GM21367 (cell line): ENCODE results near the gene U2SURP.

ENCODE experiments used
- ATAC-seq: cut with Tn5 transposase; IDR thresholded peaks from one replicate; pipeline ENCODE4 v1.9.1; 2021; ENCODE audit not compliant: unreplicated experiment

U2SURP gene

DNA sequence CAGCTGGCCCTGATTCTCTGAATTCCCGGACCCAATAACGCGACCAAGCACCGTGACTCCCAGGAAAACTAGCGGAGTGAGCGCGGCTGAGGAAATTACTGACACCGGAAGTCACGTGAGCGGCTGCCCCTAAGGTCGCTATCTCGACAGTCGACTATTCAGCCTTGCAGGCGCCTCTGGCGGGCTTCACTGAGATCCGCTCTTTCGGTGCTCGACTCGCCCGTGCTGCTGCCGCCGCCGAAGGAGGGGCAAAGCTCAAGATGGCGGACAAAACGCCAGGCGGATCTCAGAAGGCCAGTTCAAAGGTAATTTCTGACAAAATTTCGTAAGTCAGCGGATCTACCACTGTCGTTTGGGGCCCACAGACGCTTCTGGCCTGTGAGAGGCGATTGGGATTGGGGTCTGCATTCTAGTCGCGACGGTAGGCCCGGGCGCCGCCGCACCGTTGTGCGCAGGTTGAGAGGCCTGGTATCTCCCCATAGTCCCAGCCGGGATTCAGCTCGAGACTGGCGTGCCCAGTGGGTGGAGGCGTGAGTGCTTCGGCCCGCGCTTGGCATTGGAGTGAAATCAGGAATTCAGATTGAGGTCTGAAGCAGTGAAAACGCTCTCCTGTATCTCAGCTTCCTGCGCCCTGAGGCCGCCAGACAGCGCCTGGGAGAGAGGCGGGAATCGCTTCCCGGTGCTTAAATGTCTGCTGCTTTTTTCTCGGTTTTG, at the start of gene U2SURP:
TSS of gene U2SURP (plus strand) at position 202 of the 714 bp plus-strand sequence. CDS start at position 261, 59 bp downstream.
- ATAC-seq: peak; percentile 79

DNA sequence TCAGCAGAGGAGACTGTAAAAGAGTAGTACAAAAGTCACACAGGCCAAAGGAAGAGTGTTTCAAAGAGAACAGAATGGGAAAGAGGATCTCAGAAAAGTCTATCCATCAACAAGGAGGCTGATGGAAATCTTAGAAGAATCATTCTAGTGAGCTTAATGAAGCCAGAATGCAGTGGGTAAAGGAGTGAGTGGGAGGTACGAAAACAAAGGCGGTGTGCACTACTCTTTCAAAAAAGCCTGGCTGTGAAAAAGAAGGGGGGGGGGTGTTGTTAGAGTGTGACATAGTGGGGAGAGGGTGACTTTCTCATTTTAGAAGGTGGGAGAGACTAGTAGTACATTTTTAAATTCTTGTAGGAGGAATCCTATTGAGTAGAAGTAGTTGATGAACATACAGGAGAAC, 49.6 kb upstream of the U2SURP start:
- no peak for ATAC-seq

DNA sequence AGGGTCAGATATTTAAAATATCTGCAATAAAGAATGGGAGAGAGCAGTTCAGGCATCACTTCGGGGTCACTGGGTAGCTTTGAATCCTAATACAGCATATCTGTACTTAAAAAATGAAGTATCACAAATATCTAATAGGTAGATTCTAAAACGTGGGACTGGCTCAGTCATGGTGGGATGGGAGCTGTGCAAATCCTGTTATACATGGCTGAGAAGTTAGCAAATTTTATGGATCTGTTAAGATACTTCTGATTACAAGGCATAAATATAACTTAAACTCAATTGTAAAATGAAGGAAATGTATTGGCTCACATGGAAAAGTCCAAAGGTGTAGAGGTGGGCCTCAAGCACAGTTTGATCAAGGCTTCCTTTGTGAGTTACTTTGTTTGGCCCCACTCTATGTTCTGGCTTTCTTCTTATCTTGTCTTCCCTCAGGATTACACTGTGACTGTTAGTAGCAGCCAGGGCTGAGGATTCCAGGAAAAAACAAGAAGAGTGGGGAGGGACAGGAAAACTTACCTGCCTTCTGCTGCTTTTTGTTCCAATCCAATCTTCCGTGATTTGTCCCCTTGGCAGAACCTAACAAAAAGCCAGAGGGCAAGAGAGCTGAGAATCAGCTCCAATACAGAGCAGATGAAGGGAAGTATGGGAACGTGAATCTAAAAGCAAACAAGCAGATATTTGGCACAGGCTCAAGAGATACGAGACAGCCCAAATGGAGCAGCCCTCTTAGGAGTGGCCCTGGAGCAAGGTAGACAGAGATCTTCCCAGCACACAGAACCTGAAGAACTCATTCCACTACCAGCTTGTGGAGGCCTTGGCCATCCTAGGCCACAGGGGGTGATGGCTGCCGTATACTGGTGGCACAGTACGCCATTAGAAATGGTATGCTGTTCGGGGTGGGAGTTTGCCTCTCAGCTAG, 48.8 kb upstream of the U2SURP start:
- ATAC-seq: no peak

DNA sequence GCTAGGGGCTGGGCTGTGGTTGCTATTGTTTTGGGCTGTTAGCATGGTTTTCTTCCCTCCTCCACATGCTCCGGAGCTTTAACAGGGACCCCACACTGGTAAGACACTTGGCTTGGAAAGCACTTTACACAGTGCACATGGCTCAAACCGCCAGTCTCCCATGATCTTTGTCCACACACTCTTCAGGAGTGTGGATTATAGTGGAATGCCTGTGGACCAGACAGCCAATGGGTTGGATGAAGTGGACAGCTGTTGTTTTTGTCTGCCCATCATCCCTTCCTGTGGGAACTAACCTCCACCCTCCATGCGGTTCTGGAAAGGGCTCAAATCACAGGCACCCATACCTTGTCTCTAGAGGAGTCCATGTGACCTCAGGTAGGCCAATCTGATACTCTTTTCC, 47.9 kb upstream of the U2SURP start:
- ATAC-seq: no peak

DNA sequence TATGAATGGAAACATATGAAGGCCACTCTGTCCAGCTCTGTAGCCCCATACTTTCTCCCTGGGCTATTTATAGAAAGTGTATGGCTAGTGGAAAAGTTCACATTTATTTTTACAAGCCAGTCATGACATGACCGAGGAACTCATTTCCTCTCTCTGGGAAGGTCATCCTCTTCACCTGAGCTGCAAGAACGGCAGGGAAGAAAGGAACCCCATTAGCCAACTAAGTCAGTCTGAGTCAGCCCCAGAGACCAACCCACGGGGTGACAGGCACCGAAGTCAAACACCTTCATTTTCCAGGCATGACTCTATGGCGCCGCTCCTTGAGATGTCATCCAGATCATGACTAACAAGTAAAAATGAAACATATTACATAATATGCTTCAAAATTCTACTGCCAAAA, 42.7 kb upstream of the U2SURP start:
- no peak for ATAC-seq

DNA sequence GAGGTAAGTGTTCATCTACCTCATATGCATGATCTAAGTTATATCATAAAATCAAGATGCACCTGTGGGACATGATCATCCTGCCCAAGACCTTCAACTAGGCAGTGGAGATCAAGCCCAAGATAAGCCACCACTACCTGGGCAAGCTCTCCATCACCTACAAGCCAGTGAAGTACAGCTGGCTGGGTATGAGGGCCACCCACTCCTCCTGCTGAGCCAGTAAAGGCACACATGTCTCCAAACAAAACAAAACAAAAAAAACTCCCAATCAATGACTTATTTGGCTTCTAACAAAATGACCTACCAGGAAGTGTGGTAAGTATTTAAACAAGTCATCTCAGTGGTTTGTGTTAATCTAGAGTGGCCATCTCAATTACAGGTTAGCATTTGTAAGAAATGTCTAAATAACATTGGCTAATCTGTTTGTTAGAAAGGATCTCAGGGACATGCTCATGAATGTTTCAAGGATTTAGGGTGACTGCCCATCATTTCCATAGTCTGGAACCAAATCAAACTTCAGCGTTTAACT, 41.0 kb upstream of the U2SURP start:
- ATAC-seq: no peak

DNA sequence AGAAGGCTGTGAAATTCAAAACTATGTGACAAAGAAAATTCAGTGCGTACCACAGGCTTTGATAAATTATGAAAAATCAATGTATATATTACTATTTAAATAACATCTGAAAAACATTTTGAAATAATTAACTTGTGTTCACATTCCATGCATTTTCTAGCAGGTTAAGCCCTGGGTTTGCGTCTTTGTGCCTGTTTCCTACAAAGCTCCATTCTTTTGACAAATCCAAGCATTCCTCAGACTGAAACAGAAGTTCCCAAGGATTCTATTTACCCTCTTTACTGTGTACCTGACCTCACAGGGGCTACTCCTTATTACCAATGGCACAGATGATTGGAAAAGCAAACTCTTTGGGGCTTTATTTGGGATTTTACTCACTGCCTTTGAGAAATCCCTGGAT, 39.8 kb upstream of the U2SURP start:
- ATAC-seq: no peak

DNA sequence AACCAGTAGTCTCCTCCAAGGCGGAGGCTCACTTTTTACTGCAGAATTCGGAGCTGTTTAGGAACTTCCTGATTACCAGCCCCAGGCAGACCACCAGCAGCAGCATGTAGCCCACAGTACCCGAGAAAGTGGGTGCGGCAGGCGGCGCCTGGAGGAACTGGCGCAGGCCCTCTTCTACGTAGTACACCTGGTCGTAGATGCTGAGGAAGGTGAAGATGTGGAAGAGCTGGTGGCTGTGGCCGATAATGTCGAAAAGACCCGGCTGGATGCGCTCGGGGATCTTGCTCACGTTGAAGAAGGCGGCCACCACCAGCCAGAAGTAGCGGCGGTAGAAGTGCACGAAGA, 39.2 kb upstream of the U2SURP start:
- no peak for ATAC-seq

DNA sequence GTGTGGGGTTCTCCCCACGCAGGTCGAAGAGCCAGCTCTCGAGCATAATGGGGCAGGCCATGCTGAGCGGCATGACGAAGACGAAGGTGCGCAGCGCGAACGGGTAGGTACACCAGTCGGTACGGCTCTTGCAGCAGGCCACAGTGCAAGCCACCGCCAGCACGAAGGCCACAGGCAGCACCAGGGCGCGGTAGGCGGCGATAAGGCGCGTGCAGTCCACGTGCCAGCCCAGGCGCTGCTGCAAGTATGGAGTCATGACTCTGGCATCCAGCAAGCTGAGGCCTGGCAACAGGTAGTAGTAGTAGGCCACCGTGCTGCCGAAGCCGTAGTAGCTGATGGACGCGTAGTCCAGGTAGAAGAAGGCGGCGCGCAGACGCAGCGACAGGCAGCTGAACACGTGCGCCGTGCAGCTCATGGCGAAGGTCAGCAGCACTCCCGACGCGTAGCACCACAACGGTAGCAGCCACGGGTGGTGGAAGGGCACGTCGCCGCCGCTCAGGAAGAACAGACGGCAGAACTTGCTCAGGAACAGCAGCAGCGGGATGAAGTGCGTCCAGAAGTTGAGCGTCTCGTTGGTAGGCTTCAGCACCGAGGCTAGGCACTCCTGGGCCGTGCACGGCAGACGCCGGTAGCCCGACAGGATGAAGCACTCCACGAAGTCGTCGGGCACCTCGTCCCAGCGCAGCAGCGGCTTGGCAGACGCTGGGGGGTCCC, 38.7 kb upstream of the U2SURP start:
- ATAC-seq: no peak

DNA sequence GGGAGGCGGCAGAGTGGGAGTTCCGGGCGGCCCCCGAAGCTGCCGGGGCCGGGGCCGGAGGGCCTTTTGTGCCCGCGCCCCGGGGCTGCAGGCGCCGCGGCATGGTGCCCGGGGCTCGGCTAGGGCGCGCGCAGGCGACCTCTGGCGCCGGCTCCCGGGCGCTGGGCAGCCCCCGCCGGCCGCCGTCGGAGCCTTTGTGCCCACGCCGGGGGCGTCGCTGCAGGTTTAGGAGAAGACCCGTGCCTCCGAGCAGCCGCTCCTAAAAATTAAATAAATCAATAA, 38.2 kb upstream of the U2SURP start:
- ATAC-seq: no peak

DNA sequence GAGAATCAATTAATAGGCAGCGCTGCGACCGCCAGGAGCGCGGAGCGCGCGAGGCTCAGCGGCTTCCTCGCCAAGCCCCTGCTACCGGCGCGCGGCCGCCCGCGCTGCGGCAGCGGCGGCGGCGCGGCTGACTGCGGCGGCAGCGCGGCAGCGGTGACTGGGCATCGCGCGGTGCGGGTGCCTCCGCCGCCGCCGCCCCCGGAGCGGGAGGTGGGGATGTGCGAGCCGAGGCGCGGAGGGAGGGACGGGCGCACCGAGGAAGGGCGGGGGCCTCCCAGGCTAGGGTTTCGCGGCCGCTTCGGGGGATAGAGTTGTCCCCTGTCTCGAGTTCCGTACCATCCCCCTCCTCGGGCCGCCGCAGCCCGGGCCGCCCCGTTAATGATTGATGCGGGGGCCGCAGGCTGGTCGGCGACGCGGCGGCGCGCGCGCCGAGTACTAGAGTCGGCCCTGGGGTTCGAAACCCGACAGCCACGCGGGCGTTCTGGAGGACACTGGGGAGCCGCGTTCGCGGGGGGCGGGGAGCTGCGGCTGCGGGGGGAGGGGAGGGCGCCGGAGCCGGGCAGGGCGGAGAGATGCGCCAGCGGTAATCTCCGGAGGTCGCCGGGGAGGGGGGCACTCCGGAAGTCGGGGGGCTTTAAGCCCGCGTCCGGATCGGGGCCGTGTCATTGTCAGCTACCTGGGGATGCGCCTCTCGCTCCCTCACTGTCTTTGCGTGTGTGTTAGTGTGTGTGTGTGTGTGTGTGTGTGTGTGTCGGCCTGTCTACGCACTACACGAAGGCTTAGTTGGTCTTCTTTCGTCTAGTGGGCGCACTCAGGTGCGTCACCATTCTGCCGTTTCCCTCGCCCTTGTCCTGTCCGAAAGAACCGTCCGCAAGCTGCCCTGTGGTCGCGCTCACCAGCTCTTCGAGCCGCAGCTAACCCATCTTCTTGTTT, 37.6 kb upstream of the U2SURP start, which contains the start of gene PAQR9:
TSS of gene PAQR9 (minus strand) at position 159 of the 933 bp plus-strand sequence. CDS start 338 bp downstream, outside the sequence.
- ATAC-seq: no peak

DNA sequence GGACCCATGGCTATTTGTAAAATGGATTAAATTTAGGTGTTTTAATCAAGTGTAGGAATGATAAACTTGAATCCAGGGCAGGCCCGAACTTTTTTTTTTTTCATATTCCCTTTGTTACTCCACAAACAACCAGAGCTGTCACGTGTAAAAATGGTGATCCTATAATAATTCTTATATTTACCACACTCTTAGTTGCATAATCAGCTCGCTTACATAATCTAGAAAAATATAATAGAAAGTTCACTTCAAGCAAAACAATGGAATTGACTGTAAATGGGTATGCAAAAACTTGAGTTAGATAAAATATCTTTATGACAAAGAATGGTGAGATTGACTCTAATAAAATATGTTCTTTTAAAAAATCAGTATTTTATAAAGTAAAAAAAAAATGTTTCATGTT, 35.8 kb upstream of the U2SURP start:
- ATAC-seq: no peak

DNA sequence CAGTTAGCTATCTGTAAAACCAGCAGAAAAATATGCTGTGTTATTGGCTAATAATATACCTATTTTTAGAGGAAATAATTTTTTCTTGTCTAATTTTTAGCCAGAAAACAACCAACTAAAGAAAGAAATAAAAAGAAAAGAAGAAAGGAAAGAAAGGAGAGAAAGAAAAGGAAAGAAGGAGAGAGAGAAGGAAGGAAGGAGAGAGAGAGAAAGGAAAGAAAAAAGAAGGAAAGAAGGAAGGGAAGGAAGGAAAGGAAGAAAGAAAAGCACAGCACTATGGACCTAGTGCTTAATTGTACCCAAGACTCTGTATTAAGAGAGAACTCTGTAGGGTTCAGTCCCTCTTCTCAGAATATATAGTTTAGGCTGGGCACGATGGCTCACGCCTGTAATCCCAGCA, 34.6 kb upstream of the U2SURP start:
- no peak for ATAC-seq

DNA sequence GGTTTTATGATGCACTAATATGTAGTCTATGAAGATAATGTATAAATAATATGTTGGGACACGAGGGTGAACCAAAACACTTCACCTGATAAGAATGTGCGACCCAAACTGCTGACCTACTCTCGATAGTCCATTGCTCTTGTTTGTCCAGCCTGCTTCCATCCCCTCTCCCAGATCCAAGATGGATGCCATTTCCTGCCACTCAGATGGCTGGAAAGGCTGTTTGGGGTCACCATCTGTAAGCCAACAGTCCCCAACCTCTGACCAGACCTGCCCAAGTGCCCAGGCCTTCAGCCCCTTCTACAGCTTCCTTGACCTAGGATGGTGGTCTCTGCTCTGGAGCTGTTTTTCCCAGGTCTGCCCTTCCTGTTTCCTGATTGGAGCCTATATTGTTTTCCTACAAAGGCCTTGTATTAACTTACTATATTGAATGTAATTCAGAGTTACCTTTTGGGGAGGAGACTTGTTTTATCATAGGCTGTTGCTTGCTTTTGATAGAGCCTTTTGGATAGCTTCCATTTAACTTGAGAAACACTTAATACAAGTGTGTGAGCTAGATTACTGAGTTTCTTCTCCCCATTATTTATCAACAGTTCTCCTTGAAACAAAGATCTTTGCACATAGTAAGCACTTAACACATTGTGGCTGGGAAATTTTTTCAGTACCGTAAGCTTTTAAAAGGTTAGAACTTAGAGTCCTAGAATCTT, 32.9 kb upstream of the U2SURP start:
- ATAC-seq: no peak

DNA sequence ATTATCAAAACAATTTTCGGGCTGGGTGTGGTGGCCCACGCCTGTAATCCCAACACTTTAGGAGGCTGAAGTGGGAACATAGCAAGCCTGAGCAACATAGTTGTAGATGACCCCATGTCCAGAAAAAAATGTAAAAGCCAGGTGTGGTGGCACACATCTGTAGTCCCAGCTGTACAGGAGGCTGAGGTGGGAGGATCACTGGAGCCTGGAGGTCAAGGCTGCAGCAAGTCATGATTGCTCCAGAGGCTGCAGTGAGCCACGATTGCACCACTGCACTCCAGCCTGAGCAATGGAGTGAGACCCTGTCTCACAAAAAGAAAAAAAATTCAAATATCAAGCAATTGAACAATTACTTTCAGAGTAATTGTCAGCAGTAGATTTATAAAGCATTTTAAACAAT, 29.9 kb upstream of the U2SURP start:
- ATAC-seq: no peak

DNA sequence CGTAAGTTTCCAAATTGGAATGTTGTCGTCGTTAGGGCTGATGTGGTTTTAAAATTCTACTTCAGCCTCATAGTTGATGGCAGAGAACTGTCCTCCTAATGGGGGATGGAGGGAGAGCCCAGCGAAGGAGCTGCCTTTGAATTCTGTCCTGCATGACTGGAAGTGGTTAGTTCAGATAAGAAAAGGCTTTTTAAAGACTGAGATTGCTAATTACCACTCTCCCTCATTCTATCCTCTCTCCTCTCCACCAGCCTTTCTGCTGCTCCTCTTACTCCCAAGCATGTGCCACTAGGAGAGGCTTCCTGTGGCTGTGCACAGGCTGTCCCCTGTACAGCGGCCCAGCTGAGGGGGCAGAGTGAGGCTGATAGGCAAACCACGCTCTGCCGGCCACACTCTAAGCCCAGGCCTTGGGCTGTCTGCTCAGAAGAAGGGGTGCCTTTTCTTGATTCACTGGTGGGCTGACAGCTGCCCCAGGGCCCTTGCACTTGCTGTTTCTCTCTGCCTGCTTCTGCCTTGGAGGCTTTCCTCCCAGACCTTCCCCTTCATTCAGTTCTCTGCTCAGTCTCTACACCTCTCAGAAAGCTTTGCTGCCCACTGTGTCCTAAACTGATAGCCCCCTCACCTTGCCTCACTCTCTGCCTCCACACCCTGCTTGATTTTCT, 29.1 kb upstream of the U2SURP start:
- ATAC-seq: no peak

DNA sequence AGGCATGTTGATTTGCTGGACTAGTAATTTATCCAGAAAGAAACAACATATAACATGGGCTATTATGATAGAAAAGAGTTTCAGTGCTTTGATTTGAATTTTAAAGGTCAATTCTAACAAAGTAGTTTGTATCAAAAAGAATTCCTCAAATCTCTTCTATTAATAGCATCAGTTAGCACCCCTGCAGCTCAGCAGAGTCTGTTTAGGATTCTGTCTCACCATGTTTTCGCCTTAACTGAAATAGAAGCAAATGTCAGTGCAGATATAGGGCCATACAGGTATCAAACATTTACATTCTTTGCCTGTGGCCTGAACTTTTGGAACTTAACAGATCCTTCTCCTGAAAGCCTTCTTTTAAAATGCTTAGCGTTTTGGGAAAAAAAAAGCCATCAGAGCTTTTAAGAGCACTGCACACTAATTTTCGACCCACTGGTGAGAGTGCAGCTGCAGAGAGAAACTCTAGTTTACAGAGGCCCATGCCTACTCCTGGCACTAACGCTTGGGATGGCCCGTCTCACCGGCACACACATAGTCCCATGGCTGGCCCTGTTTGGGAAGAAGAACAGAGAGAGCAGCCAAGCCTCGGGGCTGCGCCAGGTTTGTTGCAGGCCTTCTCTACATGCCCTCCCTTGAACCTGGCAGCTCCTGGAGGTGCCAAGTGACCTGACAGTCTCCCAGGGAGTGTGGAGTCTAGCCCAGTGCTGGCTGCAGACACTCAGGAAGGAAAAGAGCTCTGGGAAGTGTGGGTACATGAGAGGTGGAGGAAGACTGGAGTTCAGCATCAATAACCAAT, 28.0 kb upstream of the U2SURP start:
- no peak for ATAC-seq

DNA sequence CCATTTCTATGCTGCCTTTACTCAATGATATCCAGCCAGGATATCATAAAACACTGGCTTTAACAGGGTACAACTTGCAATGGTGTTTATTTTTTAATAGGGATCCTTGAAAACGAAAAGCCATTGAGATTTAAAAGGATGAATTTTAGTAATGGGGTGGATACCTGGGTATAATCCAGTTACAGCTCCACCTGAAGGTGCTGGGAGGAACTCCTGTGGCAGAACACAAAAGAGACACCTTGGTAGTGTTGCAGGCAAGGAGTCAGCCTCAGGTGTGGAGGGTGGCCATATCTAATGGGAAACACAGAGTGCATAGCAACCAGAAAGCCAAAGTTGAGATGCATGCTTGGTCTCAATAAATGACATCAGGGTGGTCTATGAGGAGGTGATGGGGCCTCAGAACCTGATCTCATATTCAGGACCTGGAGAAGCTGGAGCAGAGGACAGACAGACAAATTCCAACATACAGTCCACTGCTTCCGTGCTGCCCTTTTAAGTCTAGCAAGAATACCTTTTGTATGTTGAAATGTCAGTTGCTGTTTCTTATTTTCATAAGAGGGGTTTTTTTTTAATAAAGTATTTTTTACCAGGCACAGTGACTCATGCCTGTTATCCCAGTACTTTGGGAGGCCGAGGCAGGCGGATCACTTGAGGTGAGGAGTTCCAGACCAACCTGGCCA, 25.9 kb upstream of the U2SURP start:
- ATAC-seq: no peak
